Kidney epithelial cell (primary cell): ENCODE data around the gene KRTAP10-12. TPM values are rescaled to one million over a fixed set of nuclear protein-coding genes. Genes with fewer than 3 reads are reported as not detected.

Experiments
- DNase-seq: peaks from one replicate; pipeline ENCODE4 v3.0.0-alpha.2; 2010; ENCODE audit warnings: low read depth
- H3K27me3 ChIP-seq: 2 replicates; pipeline ENCODE4 v1.6.0; 2011; ENCODE audit warnings: low read length; ENCODE audit not compliant: control insufficient read depth, insufficient read depth
- H3K36me3 ChIP-seq: 2 replicates; pipeline ENCODE4 v1.5.1; 2011; ENCODE audit warnings: low read length; ENCODE audit not compliant: control insufficient read depth, insufficient read depth
- H3K4me3 ChIP-seq: 2 replicates; pipeline ENCODE4 v1.5.1; 2011; ENCODE audit warnings: low read depth, mild to moderate bottlenecking, control low read depth, low read length
- CTCF ChIP-seq: IDR thresholded peaks from 2 replicates; pipeline ENCODE4 v1.5.1; 2011; ENCODE audit warnings: mild to moderate bottlenecking, moderate library complexity, low read length, control low read depth, inconsistent platforms; ENCODE audit not compliant: insufficient read depth, poor library complexity, severe bottlenecking
- total RNA-seq: library from RNA; depleted of rRNA; stranded (reverse); fragments of >200 nt; gene quantifications from 2 replicates; pipeline ENCODE4 v1.2.3, GENCODE V29; 2015

Gene KRTAP10-12
- total RNA-seq, 1 donor from 2014 or later = not detected

GRCh38 chr21:44708213-44708865 is 11.4 kb downstream of the KRTAP10-12 start:
- peaks cover 87% of the 10 kb centered on the region for H3K27me3 ChIP-seq
- H3K36me3 ChIP-seq = no peaks in the 10 kb centered on the region
- no peak for TF ChIP-seq CTCF
- H3K4me3 ChIP-seq = no peak overlapping the region
- no peak for DNase-seq

GRCh38 chr21:44708866-44709425 is 12.0 kb downstream of the KRTAP10-12 start:
- Histone ChIP-seq H3K27me3 (peaks cover 83% of the 10 kb centered on the region), H3K4me3 (no peak overlapping the region), H3K36me3 (no peaks in the 10 kb centered on the region)
- TF ChIP-seq CTCF = no peak
- no peak for DNase-seq

- no peaks in the 10 kb centered on the region for H3K36me3 ChIP-seq
- TF ChIP-seq CTCF = no peak
- no peak overlapping the region for H3K4me3 ChIP-seq
- no peak for DNase-seq
- peaks cover 78% of the 10 kb centered on the region for H3K27me3 ChIP-seq
These were observed 12.7 kb downstream of the KRTAP10-12 start for GRCh38 chr21:44709426-44710293.

GRCh38 chr21:44710294-44710665 is 13.3 kb downstream of the KRTAP10-12 start:
- H3K27me3 ChIP-seq = peaks cover 76% of the 10 kb centered on the region
- H3K4me3 ChIP-seq = no peak overlapping the region
- H3K36me3 ChIP-seq = no peaks in the 10 kb centered on the region
- TF ChIP-seq CTCF = no peak
- DNase-seq = no peak

- Histone ChIP-seq H3K27me3 (peaks cover 77% of the 10 kb centered on the region), H3K36me3 (no peaks in the 10 kb centered on the region), H3K4me3 (no peak overlapping the region)
- TF ChIP-seq CTCF = no peak
- DNase-seq = no peak
These were observed 13.9 kb downstream of the KRTAP10-12 start for GRCh38 chr21:44710756-44711326.
